Activated CD4-positive, alpha-beta T cell treated with anti-CD3 and anti-CD28 coated beads, Interleukin-2, amount 50 U/mL, for 16 hours (primary cell): ENCODE data around the gene CHST8.

Experiments used
- DNase-seq: peaks from one replicate; pipeline ENCODE4 v3.0.0-alpha.2; 2020

CHST8 gene

DNA sequence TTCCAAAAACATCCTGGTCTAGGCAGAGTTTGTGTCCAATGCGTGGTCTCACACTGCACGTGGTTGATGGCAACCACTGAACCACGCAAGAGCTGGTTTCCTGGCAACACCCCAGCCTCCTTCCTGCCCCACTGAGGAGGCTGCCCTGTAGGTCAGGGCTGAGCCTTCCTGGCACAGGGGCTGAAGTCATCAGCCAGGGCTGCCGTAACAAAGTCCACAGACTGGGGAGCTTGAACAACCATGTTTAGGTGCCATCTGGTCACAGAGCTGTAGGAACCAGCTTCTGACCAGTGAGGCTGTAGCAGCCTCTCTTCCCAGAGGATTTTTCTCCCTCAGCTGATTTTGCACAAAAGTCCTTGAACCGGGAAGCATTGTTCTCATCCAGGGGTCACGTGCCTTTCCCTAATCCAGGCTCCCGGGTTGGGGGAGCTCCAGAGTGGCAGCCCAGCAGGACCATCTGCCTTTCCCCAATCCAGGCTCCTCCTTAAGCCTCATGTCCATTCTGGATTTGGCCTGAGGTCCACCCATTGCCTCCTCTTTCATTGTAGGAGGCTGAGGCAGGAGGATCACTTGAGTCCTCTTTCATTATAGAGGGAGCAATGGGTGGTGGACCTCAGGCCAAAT lies 53.9 kb downstream of the CHST8 start:
- DNase-seq: no peak

DNA sequence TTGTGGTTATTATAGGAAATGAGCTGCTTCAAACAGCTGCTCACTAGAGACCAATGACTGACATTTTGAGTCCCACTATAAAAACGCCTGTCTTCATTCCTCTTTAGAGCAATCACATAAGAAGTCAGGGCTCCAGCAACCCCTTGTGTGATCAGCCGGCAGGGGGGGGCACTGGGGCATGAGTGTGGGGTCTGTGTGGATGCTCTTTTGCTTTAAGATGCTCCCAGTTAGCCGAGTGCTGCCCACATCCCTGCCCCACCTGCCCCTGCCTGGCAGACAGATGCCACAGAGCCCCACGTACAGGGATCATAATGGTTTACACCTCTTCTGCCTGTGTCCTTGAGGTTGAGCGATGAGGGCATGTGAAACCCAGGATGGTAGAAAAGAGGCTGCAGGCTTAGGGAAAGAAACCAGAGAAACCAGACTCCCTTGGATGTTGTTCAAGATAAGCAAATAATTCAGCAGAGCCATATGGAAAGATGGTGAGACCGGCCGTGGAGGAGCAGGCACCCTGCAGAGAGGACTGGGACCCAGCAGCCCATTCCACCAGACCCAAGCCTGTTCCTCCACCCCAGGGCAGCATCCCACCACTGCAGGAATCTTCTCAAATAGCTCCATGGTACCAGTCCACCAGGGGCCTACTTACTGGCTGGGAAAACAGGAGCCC lies 55.4 kb downstream of the CHST8 start:
- DNase-seq: no peak

GRCh38 chr19:33677745-33678426 lies 56.1 kb downstream of the CHST8 start:
- no peak for DNase-seq

- DNase-seq: no peak
Measured at GRCh38 chr19:33678796-33679585, 57.2 kb downstream of the CHST8 start.

GRCh38 chr19:33679696-33680095 lies 57.9 kb downstream of the CHST8 start:
- no peak for DNase-seq

- no peak for DNase-seq
Measured at GRCh38 chr19:33681081-33681680, 59.4 kb downstream of the CHST8 start.

- DNase-seq: peak; percentile 21
Measured at GRCh38 chr19:33683881-33684537, 62.3 kb downstream of the CHST8 start.

- DNase-seq: no peak
Measured at GRCh38 chr19:33684538-33685232, 62.9 kb downstream of the CHST8 start.

DNA sequence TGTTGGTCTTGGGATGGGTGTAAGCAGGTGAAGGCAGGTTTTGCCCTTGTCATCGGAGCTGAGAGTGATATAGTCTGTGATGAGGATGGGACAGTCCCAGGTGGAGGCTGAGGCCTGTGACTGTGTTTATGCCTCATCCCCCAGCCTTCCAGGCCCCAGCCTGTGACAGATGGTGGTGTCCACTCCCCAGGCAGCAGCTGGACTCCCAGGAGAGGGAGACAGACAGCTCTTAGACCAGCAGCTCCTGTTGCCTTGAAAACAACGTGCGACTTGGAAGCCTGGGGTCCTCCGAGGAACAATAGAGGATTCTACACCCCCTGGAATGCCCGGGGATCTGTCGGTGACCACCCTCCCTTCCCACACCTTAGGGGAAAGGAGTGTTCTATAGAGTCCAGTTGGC lies 63.8 kb downstream of the CHST8 start:
- DNase-seq: no peak

- DNase-seq: no peak
Measured at GRCh38 chr19:33686262-33686661, 64.5 kb downstream of the CHST8 start.

DNA sequence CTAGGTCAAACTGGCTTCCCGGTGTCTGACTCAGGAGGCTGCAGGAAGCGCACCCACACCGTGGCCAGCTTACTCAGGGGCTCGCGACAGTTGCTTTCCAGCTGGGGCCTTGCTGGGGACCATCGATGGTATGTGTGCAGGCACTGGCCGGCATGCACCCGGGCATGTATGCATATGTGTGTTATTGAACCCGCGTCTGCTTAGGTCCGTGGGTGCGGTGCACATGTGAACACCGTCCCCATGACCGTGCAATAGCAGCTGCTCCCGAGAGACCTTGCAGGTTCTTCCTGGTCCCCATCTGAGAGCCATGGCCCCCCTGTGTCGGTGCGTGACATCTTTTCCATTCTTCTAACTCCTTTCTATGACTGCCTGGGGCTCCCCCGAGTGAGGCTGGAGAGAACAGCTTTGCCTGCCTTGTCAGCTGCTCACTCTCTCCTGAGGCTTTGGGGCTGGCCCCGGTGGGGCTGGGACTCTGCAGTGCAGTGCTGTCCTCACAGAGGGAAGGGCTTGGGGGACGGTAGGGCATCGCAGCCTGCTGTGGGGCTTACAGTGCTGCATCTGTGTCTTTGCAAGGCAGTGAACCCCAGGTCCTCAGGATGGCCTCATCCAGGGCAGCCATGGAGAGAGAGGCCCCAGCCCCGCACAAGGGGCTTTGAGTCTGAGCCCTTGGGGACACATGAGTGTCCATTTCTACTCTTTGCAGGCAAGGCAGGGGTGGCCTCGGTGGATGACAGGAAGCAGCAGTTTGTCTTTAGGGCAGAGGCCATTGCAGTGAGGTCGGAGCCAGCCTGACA lies 65.1 kb downstream of the CHST8 start:
- DNase-seq: no peak

GRCh38 chr19:33687481-33688170 lies 65.9 kb downstream of the CHST8 start:
- no peak for DNase-seq

GRCh38 chr19:33688171-33688992 lies 66.6 kb downstream of the CHST8 start:
- no peak for DNase-seq

DNA sequence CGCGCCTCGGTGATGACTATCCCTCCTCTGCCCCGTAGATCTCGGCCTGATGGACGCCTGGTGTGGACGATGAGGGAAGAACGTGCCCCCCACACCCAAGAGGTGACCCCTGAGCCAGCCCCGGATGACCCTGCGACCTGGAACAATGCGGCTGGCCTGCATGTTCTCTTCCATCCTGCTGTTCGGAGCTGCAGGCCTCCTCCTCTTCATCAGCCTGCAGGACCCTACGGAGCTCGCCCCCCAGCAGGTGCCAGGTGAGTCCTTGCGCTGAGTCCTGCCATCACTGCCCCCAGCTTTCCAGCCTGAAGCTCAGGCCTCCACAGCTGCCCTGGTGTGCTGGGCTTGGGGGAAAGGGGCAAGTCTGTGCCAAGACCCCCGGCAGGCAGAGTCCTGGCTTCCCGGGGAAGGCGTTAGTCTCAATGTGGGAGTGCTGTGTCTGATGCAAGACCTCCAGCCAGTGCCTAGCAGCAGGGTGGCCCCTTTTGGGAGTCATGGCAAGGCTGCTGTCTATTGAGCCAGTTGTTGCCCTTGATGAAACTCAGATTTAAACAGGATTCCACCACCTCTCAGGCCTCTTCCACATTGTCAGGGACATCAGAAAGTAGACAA lies 67.5 kb downstream of the CHST8 start:
- no peak for DNase-seq

DNA sequence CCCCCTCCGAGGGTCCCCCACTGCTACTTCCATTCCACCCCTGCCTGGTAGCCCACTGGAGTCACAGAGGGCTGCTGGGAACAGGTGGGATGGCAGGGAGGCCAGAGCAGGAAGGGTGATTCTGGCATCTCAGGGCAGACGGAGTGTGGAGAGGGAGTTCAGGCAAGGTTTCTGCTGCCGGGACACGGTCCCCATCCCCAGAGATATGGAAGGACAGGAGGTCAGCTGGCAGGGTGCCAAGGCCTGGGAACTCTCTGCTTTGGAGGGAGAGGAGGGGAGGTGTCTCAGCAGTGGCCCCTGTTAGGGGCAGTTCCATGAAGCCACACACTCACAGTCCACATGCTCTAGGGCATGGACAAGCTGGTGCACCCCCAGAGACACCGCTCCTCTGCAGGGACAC lies 68.1 kb downstream of the CHST8 start:
- no peak for DNase-seq

DNA sequence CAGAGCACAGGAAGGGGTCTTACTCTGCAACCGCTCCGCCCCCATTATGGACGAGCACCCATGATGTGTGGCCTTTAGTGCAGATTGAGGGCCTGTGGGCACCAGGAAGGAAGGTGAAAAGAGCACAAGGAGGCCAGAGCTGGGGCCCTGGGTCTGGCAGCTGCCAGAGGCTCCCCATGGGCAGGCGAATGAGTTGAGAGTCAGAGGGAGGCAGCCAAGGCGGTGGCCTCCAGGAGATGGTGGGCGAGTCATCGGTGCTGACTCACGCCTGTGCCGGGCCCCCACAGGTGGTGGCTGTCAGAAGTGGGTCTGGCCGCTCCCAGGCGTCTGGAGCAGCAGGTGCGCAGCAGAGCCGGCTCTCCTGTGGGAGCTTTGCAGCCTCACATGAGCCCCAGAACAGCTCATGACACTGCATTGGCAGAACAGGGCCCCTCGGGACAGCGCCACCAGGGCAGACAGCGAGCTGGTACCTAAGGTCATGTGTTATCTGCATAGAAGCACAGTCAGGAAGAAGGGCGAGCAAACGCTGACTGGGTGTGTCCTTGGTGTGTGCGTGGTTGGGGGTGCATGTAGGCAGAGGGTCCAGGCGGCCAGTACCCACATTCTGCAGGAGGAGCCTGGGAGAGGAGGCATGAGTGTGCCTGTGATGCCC lies 68.8 kb downstream of the CHST8 start:
- no peak for DNase-seq

DNA sequence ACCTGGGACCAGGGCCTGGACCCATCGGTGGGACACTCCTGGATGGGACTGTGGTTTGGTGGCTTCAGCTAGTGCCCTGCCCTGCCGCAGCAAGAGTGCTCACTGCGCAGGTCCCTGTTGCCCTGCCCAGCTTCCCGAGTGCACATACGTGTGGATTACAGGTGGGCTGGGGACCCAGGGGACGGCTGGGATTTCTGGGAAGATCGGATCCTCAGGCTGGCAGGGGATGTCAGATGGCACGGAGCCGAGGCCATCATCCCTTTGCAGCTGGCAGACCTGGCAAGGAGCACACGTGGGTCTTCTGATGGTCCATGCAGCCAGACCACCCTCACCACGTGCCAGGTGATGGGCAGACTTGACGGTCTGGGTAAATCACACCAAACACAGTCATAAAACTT lies 69.3 kb downstream of the CHST8 start:
- DNase-seq: no peak

DNA sequence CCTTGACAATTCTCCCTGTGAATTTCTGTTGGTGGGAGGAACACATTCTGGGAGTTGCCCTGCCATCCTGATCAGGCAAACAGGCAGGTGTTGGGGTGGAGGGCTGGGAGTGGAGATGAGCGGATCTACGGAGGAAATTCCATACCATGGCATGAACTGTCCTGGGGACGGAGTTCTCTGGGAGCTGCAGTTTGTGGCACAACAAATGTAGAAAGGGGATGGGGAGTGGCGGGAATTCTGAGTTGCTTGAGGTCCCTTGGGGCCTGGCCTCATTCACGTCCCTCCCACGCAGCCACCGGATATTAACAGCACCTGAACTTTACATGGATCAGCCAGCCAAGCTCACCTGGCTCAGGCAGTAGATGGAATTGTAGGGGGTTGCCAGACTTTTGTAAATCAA lies 70.0 kb downstream of the CHST8 start:
- no peak for DNase-seq

DNA sequence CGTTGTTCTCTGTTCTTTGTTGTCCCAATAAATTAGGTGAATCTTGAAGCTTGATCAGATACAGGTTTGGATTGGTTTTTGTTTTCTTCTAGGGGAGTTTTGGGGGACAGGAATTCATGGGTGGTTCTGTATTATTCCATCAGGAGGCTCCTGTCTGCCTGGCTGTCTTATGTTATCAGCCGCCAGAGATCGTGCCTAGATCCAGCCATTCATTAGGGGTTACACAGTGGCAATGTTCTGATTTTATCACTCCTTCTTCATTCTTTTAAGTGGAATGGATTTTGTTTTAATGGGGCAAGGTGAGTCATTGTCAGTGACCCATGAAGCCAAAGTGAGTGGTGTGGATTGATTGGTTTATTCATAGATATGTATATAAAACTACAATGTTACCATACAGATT lies 71.9 kb downstream of the CHST8 start:
- DNase-seq: no peak
